Fibroblast of villous mesenchyme (primary cell): ENCODE measurements around the gene IGSF23. TPM values are rescaled to one million over a fixed set of nuclear protein-coding genes. Genes with fewer than 3 reads are reported as not detected.
A peak's percentile ranks its signal among the peaks of the same experiment; 100 is the strongest.

Source experiments
- DNase-seq: peaks from one replicate; pipeline ENCODE4 v3.0.0-alpha.2; 2010; ENCODE audit warnings: low read depth
- H3K4me3 ChIP-seq: 2 replicates; pipeline ENCODE4 v1.5.1; 2011; ENCODE audit warnings: low read depth, mild to moderate bottlenecking, low read length
- CTCF ChIP-seq: IDR thresholded peaks from 2 replicates; pipeline ENCODE4 v1.5.1; 2012; ENCODE audit warnings: low read depth, mild to moderate bottlenecking, low read length; ENCODE audit not compliant: insufficient read depth
- total RNA-seq: library from RNA; depleted of rRNA; stranded (reverse); fragments of >200 nt; gene quantifications from 2 replicates; pipeline ENCODE4 v1.2.3, GENCODE V29; 2012

Gene IGSF23
- total RNA-seq, 1 donor = 0.43 TPM

GRCh38 chr19:44577566-44577874 lies 35.8 kb upstream of the IGSF23 start:
- no peak for DNase-seq

GRCh38 chr19:44579663-44580365 lies 33.5 kb upstream of the IGSF23 start:
- no peak overlapping the region for H3K4me3 ChIP-seq
- no peak for DNase-seq
- TF ChIP-seq CTCF = no peak

More at GRCh38 chr19:44577566-44577874, 35.8 kb upstream of the IGSF23 start:
- TF ChIP-seq CTCF = no peak
- no peak overlapping the region for H3K4me3 ChIP-seq

DNA sequence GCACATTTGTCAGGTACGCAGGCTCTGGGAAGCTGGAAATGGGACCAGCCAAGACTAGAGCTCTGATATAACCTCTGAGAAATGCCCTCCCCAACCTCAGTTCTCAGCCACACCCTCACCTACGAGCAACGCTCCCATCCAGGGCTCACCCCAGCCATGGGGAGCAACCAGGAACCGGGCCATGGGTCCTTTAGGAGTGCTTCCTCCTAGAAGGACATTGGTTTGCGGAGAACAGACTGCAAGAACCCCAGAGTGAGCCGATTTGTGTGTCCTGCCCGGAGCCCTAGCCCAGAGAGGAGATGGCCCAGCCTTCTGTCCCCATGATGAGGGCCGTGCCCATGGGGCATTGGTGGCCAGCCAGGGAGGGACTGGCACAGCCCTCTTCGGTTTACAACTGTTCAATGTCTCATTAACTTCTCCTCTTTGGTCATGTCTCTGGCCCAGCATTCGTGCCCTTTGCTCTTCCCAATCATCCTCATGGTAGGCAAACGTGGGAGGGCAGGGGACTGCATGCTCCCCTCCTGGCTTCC lies 32.9 kb upstream of the IGSF23 start:
- TF ChIP-seq CTCF = no peak
- H3K4me3 ChIP-seq = no peak overlapping the region
- DNase-seq = no peak

- TF ChIP-seq CTCF = no peak
- H3K4me3 ChIP-seq = no peak overlapping the region
- no peak for DNase-seq
These were observed 32.1 kb upstream of the IGSF23 start for GRCh38 chr19:44581288-44581687.

DNA sequence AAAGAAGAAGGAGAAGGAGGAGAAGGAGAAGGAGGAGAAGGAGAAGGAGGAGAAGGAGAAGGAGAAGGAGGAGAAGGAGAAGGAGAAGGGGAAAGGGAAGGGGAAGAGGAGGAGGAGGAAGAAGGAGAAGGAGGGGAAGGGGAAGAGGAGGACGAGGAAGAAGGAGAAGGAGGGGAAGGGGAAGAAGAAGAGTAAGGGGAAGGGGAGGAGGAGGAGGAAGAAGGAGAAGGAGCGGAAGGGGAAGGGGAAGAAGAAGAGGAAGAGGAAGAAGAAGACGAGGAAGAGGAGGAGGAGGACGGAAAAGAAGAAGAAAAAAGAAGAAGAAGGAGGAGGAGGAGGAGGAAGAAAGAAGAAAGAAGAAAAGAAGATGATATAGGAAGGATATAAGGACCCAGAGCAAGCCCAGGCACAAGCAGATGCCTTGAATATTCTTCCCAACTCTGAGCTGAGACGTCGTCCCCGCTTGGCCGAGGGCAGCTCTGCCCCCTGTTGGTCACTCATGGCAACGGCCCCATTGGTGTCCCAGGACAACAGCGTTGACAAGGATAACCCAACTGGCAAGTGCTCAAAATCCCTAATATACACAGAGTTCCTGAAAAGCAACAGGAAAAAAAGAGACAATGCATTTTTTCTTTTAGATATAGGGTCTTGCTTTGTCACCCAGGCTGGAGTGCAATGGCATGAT lies 30.6 kb upstream of the IGSF23 start:
- DNase-seq = peak; percentile 29
- peak; percentile 69 for TF ChIP-seq CTCF
- H3K4me3 ChIP-seq = no peak overlapping the region

GRCh38 chr19:44585371-44586133 lies 27.8 kb upstream of the IGSF23 start:
- H3K4me3 ChIP-seq = no peak overlapping the region
- peak; percentile 30 for DNase-seq
- TF ChIP-seq CTCF = peak; percentile 25
